NCI-H526 (cell line): ENCODE measurements around the gene LRRC3B.
"Not testable (repeated sequence)": the region's sequence is repeated elsewhere in the genome, so short reads cannot be mapped to it uniquely, and the experiment has no call there.

ENCODE experiments used
- DNase-seq, 2 experiments: peaks; one replicate each; lab custom pipeline; 2025; lab: John Stamatoyannopoulos, UW

LRRC3B gene, protein sequence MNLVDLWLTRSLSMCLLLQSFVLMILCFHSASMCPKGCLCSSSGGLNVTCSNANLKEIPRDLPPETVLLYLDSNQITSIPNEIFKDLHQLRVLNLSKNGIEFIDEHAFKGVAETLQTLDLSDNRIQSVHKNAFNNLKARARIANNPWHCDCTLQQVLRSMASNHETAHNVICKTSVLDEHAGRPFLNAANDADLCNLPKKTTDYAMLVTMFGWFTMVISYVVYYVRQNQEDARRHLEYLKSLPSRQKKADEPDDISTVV

DNA sequence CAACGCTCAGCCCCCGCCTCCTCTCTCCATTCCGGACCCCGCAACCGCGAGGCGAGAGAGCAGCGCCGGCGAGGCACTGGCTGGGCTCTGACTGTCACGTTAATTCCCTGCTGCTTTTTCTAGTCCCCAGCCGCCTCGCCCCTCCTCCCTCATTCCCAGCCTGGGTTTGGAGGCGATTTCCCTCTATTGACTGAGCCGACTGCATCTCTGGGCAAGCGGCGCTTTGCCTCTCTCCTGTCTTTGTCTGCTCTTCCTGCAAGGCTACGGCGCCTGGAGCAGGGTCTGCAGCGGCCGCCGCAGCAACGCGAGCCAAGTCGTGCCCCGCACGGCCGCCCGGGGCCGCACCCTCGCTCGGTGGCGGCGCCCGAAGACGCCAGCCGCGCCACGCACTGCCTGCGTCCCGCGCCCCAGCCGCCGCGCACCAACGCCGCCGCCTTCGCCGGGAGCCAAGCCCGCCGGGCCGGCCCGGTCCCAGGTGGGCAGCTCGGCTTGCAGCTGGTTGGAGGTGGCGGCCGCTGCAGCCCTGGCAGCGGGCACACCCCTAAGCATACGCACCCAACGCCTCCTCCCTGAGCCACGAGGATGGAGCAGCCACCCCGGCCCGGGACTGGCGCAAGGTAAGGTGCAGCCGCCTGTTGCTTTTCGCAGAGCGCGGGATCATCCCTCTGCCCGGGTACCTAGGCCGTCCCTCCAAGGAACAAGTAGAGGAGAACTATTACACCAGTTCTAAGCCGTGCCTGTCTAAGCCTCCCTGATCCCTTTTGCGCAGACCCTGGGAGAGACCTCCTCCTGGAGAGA is at the start of gene LRRC3B:
Gene LRRC3B (plus strand): TSS at position 152 of the 798 bp plus-strand sequence. CDS start 86,901 bp downstream, outside the sequence.
- peak in 1 of 2 experiments; percentile 29 for DNase-seq

- DNase-seq, result no peak
Observed at GRCh38 chr3:26574766-26575165, 47.8 kb upstream of the LRRC3B start.

DNA sequence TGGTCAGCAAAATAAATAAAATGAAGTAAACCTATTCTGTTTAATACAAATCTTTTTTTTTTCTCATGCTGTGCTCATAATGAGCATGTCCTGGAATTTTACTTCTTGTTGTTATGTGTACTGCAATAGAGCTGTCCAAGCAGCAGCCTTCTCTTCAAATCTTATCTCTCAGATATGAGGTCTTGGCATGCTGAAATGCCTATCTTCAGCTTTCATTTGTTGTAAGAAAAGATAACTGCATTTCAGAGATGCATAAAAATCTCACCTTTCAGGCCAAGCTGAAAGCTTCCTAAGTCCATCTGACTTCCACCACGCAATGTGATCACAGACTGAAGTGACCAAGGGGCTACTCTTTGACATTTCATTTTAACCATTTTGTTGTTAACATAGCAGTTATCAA is 43.5 kb upstream of the LRRC3B start:
- no peak for DNase-seq

GRCh38 chr3:26587571-26587970 is 35.0 kb upstream of the LRRC3B start:
- no peak for DNase-seq

DNA sequence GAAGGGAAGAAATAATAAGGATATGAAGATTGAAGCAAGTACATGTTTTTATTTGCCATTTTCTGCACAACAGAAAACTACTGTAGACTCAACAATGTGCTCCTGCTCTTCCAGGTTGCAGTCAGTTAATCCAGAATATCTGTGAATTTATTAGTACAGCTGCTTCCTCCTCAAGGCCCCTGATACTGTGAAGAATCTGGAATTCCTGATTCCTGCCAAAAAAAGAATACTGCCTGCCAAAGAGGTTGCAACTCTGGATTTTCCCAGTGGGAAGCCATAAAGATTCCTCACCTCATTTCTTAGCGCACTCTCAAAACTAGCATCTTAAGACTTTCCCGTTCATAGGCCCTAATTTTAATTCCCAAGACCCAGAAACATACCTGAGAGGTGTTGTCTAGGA is 33.6 kb upstream of the LRRC3B start:
- no peak for DNase-seq

- DNase-seq, result no peak
Observed at GRCh38 chr3:26589678-26590077, 32.9 kb upstream of the LRRC3B start.

DNA sequence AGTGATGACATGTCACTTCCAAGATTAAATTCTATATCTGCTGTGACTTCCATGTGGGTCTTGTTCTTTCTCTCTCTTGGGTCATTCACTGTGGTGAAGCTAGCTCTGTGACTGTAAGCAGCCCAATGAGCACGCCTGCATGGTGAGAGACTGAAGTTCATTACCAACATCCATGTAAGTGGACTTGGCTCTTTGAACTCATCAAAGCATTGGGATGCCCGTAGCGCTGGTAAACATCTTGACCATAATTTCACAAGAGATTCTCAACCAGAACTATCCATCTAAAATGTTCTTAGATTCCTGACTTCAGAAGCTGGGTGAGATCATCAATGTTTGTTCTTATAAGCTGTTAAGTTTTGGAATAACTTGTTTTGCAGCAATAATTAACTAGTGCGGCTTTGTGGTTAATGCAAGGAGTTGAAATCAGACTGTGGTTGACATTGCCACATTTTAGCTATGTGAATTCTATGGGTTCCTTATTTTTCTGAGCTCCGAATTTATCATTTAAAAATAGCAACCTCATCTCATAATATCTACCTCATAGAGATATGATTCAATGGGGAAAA is 31.6 kb upstream of the LRRC3B start:
- no peak for DNase-seq

- no peak for DNase-seq
Observed at GRCh38 chr3:26591926-26592325, 30.6 kb upstream of the LRRC3B start.

- DNase-seq, result no peak
Observed at GRCh38 chr3:26592451-26592850, 30.1 kb upstream of the LRRC3B start.

DNA sequence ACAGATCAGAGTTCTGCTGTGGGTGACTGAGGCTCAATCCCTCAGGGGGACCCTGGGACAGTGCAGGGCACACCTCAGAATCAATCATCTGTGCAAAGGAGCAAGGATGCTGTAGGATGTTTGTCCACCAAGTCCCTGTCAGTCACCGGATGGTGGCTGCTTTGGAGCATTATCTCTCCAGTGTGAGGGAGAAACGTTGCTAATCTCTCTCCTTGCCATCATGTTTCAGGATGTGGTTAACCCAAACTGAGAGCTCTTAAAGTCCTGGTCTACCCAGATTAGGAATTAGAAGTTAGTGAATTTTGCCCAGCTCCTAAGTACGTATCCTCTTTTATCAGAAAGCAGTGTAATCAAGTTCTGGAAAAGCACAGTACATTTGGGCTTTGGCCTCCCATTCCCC is 26.2 kb upstream of the LRRC3B start:
- no peak for DNase-seq

GRCh38 chr3:26603311-26603710 is 19.3 kb upstream of the LRRC3B start:
- not testable (repeated sequence) for DNase-seq

- DNase-seq, result not testable (repeated sequence)
Observed at GRCh38 chr3:26603771-26604170, 18.8 kb upstream of the LRRC3B start.

DNA sequence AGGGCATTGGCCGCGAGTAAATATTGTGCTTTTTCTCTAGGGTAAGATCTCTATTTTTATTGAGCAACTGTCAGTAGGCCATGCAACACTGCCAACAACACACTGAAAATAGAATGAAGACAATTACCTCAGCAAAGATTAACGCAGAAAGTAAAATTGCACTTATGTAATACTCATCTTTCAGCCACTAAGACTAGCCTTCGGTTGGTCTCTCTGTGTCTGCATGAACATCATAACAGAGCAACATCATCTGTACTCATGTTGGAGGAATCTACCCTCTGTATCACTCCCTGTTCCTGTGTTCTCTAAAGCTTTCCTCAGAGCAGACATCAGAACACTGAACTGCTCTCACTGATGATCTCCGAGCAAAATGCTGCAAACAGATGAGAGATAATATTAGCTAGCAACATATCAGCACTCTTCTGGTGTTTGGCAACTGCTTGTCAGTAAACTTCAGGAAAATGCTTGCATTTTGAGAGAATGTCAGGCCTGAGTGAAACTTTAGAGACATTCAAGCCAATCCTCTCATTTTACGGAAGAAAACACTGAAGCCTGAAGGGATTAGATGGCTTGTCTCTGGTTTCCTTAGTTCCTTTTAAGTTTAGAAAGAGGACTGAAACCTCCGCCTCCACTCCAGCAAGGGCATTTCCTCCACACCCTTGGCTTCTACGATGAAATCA is 8.4 kb upstream of the LRRC3B start:
- no peak for DNase-seq

- DNase-seq, result no peak
Observed at GRCh38 chr3:26621176-26621575, 1.4 kb upstream of the LRRC3B start.

GRCh38 chr3:26621906-26622620 is 509 bp upstream of the LRRC3B start:
- DNase-seq, result no peak

- no peak for DNase-seq
Observed at GRCh38 chr3:26623419-26624208, 1.0 kb downstream of the LRRC3B start.

GRCh38 chr3:26624209-26624765 is 1.7 kb downstream of the LRRC3B start:
- no peak for DNase-seq

DNA sequence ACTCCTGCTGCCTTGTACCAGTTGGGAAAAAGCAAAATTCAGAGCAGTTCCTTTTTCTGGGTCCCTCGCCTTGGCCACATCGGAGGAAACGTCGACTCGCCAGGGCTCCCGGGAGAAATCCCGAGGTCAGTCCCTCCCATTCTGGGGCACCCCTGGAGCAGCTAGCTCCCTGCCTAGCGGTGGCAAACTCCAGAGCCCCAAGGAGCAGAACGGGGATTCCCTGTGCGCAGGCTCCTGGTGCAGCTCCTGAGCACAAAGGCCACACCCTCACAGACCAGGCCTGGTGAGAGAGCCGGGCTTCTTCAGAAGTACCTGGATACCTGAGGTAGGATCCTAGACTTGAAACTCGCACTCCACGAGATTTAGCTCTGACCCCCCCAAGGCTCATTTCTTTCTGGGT is 2.6 kb downstream of the LRRC3B start:
- DNase-seq, result no peak

DNA sequence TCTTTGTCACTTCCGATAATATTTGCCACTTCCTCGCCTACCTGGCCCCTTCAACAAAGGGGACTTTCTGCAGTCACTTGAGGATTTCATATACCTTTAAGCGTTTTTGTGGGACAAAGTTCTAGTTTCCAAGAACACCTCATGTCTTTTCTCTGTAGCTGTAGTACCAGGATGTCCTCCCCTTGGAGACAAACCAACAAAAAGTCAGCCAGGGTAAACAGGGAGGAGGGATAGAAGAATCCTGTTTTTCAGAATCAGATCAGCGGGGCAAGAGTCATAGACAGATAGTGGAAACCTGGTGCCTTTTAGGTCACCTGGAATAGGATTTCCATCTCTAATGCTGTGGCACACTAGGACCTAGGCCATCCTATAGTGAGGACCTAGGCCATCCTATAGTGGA is 4.5 kb downstream of the LRRC3B start:
- DNase-seq, result no peak

GRCh38 chr3:26628915-26629314 is 6.3 kb downstream of the LRRC3B start:
- no peak for DNase-seq
